Naive thymus-derived CD4-positive, alpha-beta T cell (primary cell): ENCODE data around the gene HOXA1. TPM values are rescaled to one million over a fixed set of nuclear protein-coding genes. Genes with fewer than 3 reads are reported as not detected.

Source experiments
- ATAC-seq: fragments of 150-1000 bp; cut with Tn5 transposase; 2 replicates; pipeline ENCODE4 v1.10.0; 2021; ENCODE audit warnings: mild to moderate bottlenecking, moderate library complexity
- CTCF ChIA-PET: fragments of 350-600 bp; sonication (Branson Sonifier 250); formaldehyde crosslinking; loops from one replicate; lab custom pipeline; 2021; ENCODE audit warnings: antibody characterized with exemption; lab: Charles Lee
- POLR2A ChIA-PET: fragments of 350-600 bp; sonication (Branson Sonifier 250); formaldehyde crosslinking; loops from one replicate; lab custom pipeline; 2021; ENCODE audit warnings: antibody characterized with exemption, inconsistent platforms; lab: Charles Lee
- DNase-seq, 9 donors: peaks; one replicate each; pipeline versions ENCODE4 v3.0.0 to v3.0.0-alpha.2; 2020 to 2022; ENCODE audit warnings: mixed read lengths in 1 of 9
- H3K27ac ChIP-seq: one replicate; pipeline ENCODE4 v1.7.0; 2013; ENCODE audit warnings: mild to moderate bottlenecking, low read depth, low read length, moderate library complexity
- H3K27me3 ChIP-seq, 2 donors: one replicate each; pipeline ENCODE4 v1.7.0; 2013; ENCODE audit warnings: low read length in 2 of 2, mild to moderate bottlenecking in 2 of 2, moderate library complexity in 2 of 2; ENCODE audit not compliant: control insufficient read depth in 2 of 2, insufficient read depth in 2 of 2
- H3K36me3 ChIP-seq, 3 experiments: 1 replicate in 2 of 3; 2 replicates in 1 of 3; pipeline ENCODE4 v1.7.0; 2013; ENCODE audit warnings: low read length in 3 of 3, mild to moderate bottlenecking in 3 of 3, moderate library complexity in 1 of 3; ENCODE audit not compliant: insufficient read depth in 3 of 3, control insufficient read depth in 2 of 3
- H3K4me1 ChIP-seq, 2 donors: one replicate each; pipeline ENCODE4 v1.7.0; 2013; ENCODE audit warnings: low read length in 2 of 2, mild to moderate bottlenecking in 2 of 2, moderate library complexity in 1 of 2; ENCODE audit not compliant: control insufficient read depth in 2 of 2, insufficient read depth in 2 of 2
- H3K4me3 ChIP-seq: 2 replicates; pipeline ENCODE4 v1.7.0; 2013; ENCODE audit warnings: mild to moderate bottlenecking, low read length
- H3K9me3 ChIP-seq, 3 experiments: 1 replicate in 2 of 3; 2 replicates in 1 of 3; pipeline ENCODE4 v1.7.0; 2013; ENCODE audit warnings: low read length in 3 of 3; ENCODE audit not compliant: control insufficient read depth in 2 of 3
- H3K27ac Mint-ChIP-seq, 9 donors: one replicate each; pipeline ENCODE4 v1.8.0; 2020 to 2022; ENCODE audit warnings: mixed read lengths in 9 of 9, mild to moderate bottlenecking in 8 of 9, moderate library complexity in 5 of 9, inconsistent platforms in 2 of 9
- H3K27me3 Mint-ChIP-seq, 5 donors: one replicate each; pipeline ENCODE4 v1.8.0; 2021 to 2022; ENCODE audit warnings: mixed read lengths in 5 of 5, mild to moderate bottlenecking in 1 of 5
- H3K36me3 Mint-ChIP-seq, 5 donors: one replicate each; pipeline ENCODE4 v1.8.0; 2020 to 2022; ENCODE audit warnings: mixed read lengths in 5 of 5, mild to moderate bottlenecking in 3 of 5, inconsistent platforms in 1 of 5
- H3K4me1 Mint-ChIP-seq, 7 donors: one replicate each; pipeline ENCODE4 v1.8.0; 2020 to 2022; ENCODE audit warnings: mixed read lengths in 7 of 7, mild to moderate bottlenecking in 3 of 7, inconsistent platforms in 1 of 7
- H3K4me3 Mint-ChIP-seq, 10 donors: one replicate each; pipeline ENCODE4 v1.8.0; 2020 to 2022; ENCODE audit warnings: mild to moderate bottlenecking in 10 of 10, mixed read lengths in 10 of 10, moderate library complexity in 6 of 10, inconsistent platforms in 2 of 10
- H3K9me3 Mint-ChIP-seq, 11 donors: one replicate each; pipeline ENCODE4 v1.8.0; 2020 to 2022; ENCODE audit warnings: mixed read lengths in 11 of 11, mild to moderate bottlenecking in 4 of 11, inconsistent platforms in 1 of 11, moderate library complexity in 1 of 11
- intact Hi-C, 2 donors: fragments of 100-400 bp; cut with micrococcal nuclease; formaldehyde crosslinking; loops; one replicate each; pipeline ENCODE4 v1.15.1; 2023
- polyA plus RNA-seq, 2 donors: library from polyadenylated mRNA; unstranded; fragments of 300-500 nt; fragmentation: Illumina TruSeq; gene quantifications; one replicate each; pipeline ENCODE4 v1.2.3, GENCODE V29; 2021
- total RNA-seq, 6 experiments: library from RNA in 5 of 6; stranded (reverse) in 5 of 6; gene quantifications; 1 replicate in 5 of 6; 2 replicates in 1 of 6; pipeline ENCODE4 v1.2.3 and lab custom pipeline; 2021 to 2026

The HOXA1 gene
- total and polyA plus RNA-seq, 7 experiments from 2014 or later: 0.09 to 1.1 (median 0.25) TPM; not detected in 1

DNA sequence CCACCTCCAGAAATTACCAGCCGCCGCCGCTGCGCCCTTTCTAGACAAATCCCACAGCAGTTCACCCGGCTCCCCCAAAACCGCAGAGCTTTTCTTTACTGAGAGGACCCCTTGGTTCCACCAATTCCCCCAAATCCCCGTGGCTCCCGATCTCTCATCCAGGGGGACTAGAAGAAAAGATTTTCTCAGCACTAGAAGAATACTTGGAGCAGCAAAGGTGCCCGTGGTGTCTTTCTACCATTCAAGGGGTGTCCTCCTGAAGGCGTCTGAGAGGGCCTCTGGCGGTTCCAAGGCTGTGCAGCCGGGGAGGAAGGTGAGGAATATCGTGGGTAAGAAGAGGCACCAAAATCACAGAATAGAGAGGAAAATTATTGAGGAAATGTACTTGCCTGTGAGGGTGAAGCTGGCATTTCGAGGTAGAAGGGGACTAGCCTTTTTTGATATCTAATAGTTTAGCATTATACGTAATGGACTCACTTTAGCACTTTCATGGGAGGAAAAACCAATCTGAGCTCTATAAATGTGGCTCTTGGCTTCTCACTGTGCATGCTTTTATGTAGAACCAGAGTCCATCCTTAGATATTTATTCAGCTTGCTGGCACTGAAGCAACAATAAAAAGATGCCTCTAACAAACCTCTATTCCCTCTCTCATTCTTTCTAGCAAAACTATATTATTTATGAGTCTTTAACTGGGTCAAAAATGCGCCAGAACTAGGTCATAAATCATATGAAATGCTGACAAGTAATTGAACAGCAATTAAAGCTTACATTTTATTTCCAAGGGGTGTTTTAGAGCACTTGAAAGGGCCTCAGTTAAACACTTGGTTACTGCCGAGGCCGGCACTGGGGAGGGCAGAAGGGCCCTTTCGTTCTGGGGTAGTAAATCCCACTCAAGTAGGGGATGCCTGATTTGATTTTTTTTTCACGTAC lies 20.5 kb upstream of the HOXA1 start:
- ChIA-PET CTCF (no interaction called here), POLR2A (no interaction called here)
- intact Hi-C loops: no loop called here
- H3K4me1 Mint-ChIP-seq: no peaks in the 10 kb centered on the region
- no peaks in the 10 kb centered on the region for H3K9me3 Mint-ChIP-seq
- H3K36me3 Mint-ChIP-seq: no peaks in the 10 kb centered on the region
- H3K27me3 Mint-ChIP-seq: peaks cover 0 to 24% (median 7%) of the 10 kb centered on the region in 5 donors
- H3K4me1 ChIP-seq: no peaks in the 10 kb centered on the region
- ATAC-seq (no peak), DNase-seq (no peak)
- no peaks in the 10 kb centered on the region for H3K27me3 ChIP-seq
- H3K4me3 Mint-ChIP-seq: no peak overlapping the region
- no peak overlapping the region for H3K4me3 ChIP-seq
- H3K9me3 ChIP-seq: no peaks in the 10 kb centered on the region
- no peak overlapping the region for H3K27ac ChIP-seq
- no peak overlapping the region for H3K27ac Mint-ChIP-seq
- no peaks in the 10 kb centered on the region for H3K36me3 ChIP-seq

DNA sequence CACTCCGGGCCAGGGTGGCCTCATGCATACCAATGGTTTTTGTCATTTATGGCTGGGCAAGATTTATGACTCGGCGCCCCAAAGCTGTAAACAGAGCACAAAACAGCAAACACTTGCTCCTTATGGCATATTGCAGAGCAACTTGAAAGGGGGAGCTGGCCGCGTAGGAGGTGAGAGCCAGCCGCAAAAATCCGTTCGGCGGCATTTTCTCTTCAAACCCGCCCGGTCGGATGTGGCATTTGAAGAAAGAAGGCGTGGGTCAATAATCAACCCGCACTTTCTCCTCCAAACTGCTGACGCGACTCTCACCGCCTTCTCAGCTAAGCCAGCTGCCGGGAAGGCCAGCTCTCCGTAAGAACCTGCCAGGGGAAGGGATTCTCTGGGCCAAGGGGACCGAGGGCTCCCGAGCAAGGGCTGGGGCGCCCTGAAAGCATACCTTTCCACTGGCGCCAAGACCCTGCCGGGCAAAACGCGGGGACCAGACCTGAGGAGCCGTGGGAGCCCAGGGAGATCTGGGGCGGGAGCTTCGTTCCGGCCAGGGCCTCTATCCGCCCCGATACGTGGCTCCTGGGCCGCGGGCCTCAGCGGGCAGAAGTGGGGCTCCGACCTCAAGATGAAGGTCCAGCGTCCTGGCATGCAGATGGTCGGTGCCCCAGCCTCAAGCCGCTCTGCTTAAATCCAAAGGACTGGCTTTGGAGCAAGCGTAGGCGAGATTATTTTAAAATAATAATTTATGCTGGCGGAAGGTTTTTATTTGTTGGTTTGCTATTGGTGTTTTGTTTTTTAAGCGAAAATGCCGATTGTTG lies 19.6 kb upstream of the HOXA1 start:
- CTCF ChIA-PET: no interaction called here
- H3K4me3 ChIP-seq: no peak overlapping the region
- Mint-ChIP-seq H3K36me3 (no peaks in the 10 kb centered on the region), H3K4me3 (no peak overlapping the region), H3K9me3 (no peaks in the 10 kb centered on the region), H3K4me1 (no peaks in the 10 kb centered on the region), H3K27ac (no peak overlapping the region), H3K27me3 (peaks cover 0 to 24% (median 7%) of the 10 kb centered on the region in 5 donors)
- no peak overlapping the region for H3K27ac ChIP-seq
- H3K36me3 ChIP-seq: no peaks in the 10 kb centered on the region
- DNase-seq (no peak), ATAC-seq (no peak)
- no peaks in the 10 kb centered on the region for H3K9me3 ChIP-seq
- POLR2A ChIA-PET: no interaction called here
- no peaks in the 10 kb centered on the region for H3K4me1 ChIP-seq
- intact Hi-C loops: no loop called here
- no peaks in the 10 kb centered on the region for H3K27me3 ChIP-seq

DNA sequence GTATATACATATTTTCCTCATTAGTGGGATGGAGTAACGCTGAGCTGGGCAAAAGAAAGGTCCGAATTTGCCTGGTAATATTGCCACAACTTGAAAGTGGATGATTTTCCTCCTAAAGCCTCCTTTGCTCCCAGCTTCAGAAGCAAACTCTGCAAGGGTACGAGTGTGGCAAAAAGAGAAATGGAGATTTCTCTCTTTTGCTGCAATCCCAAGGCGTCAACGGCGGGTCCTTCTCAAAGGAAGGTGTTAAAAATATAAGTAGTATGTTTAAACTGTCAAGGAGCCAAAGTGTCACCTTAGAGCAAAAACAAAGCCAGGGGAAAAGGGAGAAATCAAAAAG lies 19.1 kb upstream of the HOXA1 start:
- Mint-ChIP-seq H3K4me1 (no peaks in the 10 kb centered on the region), H3K27ac (no peak overlapping the region), H3K4me3 (no peak overlapping the region), H3K36me3 (no peaks in the 10 kb centered on the region), H3K9me3 (no peaks in the 10 kb centered on the region), H3K27me3 (peaks cover 0 to 24% (median 7%) of the 10 kb centered on the region in 5 donors)
- H3K4me3 ChIP-seq: no peak overlapping the region
- ATAC-seq (no peak), DNase-seq (no peak)
- no peaks in the 10 kb centered on the region for H3K36me3 ChIP-seq
- H3K4me1 ChIP-seq: no peaks in the 10 kb centered on the region
- intact Hi-C loops: no loop called here
- H3K27ac ChIP-seq: no peak overlapping the region
- no peaks in the 10 kb centered on the region for H3K27me3 ChIP-seq
- CTCF ChIA-PET: no interaction called here
- no peaks in the 10 kb centered on the region for H3K9me3 ChIP-seq
- POLR2A ChIA-PET: no interaction called here

- Mint-ChIP-seq H3K27ac (no peak overlapping the region), H3K9me3 (no peaks in the 10 kb centered on the region), H3K4me1 (no peaks in the 10 kb centered on the region), H3K27me3 (peaks cover 0 to 24% (median 7%) of the 10 kb centered on the region in 5 donors), H3K4me3 (no peak overlapping the region), H3K36me3 (no peaks in the 10 kb centered on the region)
- intact Hi-C loops: no loop called here
- H3K27ac ChIP-seq: no peak overlapping the region
- H3K4me3 ChIP-seq: no peak overlapping the region
- no peaks in the 10 kb centered on the region for H3K9me3 ChIP-seq
- no peak for ATAC-seq
- no peaks in the 10 kb centered on the region for H3K4me1 ChIP-seq
- no peak for DNase-seq
- H3K36me3 ChIP-seq: no peaks in the 10 kb centered on the region
- no peaks in the 10 kb centered on the region for H3K27me3 ChIP-seq
- POLR2A ChIA-PET: no interaction called here
- CTCF ChIA-PET: interaction anchor here (0.6 kb wide), 1 partner anchor 35 kb away, joined by 3 read pairs; no protein-coding TSS in a partner anchor
These were observed 18.4 kb upstream of the HOXA1 start for GRCh38 chr7:27113991-27114769.

DNA sequence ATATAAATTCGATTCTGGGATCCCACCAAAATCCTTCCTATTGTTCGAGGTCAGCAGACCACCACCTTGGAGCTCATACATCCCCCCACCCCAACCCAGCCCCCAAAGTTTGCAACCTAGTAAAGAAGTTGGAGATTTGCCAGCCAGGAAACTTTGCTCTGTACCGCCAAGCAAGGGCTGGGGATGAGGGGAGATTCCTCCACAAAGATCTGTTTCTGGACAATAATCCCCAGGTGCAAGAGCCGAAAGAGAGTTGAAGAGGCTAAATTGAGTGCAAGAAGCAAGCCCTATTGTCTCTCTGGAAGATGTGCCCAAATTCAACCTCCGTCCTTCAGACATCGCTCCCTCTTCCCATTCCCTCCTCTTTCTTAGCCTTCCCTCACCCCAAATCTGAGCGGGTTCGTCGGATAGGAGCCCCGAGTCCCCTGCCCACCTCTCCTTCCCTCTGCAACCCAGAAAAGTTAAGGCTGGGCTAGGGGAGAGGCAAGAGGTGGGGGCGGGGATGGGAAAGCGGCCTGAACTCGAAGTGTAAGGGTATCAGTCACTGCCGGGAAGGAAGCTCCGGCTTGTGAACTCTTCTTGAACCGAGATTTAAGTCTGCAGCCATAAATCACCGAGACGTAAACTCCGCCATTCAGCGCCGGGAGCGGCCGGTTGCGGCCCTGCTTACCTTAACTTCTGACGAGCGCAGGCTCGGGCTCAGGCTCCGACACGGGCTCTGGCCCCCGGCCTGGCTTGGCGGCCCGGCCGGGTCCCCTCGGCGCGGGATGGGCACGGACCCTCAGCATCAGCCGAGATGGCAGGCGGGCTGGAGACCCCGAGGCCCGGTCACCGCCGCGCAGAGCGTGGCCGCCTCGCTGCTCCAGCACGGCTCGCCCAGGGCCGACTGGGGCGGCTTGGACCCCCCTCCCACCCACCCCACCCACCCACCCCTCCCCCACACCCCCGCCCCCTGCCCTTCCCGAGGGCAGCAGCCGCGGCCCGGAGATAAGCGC lies 17.5 kb upstream of the HOXA1 start:
- ATAC-seq (no peak), DNase-seq (no peak)
- Histone ChIP-seq H3K36me3 (no peaks in the 10 kb centered on the region), H3K4me1 (no peaks in the 10 kb centered on the region), H3K9me3 (no peaks in the 10 kb centered on the region), H3K27me3 (no peaks in the 10 kb centered on the region), H3K27ac (no peak overlapping the region), H3K4me3 (no peak overlapping the region)
- H3K27ac Mint-ChIP-seq: no peak overlapping the region
- H3K9me3 Mint-ChIP-seq: no peaks in the 10 kb centered on the region
- ChIA-PET POLR2A (no interaction called here), CTCF (no interaction called here)
- intact Hi-C loops: no loop called here
- peaks cover 0 to 3% (median 0%) of the 10 kb centered on the region in 5 donors for H3K36me3 Mint-ChIP-seq
- peaks cover 0 to 20% (median 7%) of the 10 kb centered on the region in 5 donors for H3K27me3 Mint-ChIP-seq
- H3K4me3 Mint-ChIP-seq: no peak overlapping the region
- H3K4me1 Mint-ChIP-seq: no peaks in the 10 kb centered on the region

GRCh38 chr7:27112361-27112760 lies 16.6 kb upstream of the HOXA1 start:
- Histone ChIP-seq H3K36me3 (no peaks in the 10 kb centered on the region), H3K27me3 (no peaks in the 10 kb centered on the region), H3K9me3 (no peaks in the 10 kb centered on the region), H3K4me1 (no peaks in the 10 kb centered on the region), H3K4me3 (no peak overlapping the region), H3K27ac (no peak overlapping the region)
- DNase-seq: no peak
- no peak overlapping the region for H3K27ac Mint-ChIP-seq
- no peak overlapping the region for H3K4me3 Mint-ChIP-seq
- ChIA-PET POLR2A (no interaction called here), CTCF (no interaction called here)
- H3K36me3 Mint-ChIP-seq: peaks cover 0 to 3% (median 0%) of the 10 kb centered on the region in 5 donors
- no peaks in the 10 kb centered on the region for H3K4me1 Mint-ChIP-seq
- H3K27me3 Mint-ChIP-seq: peaks cover 4 to 14% (median 5%) of the 10 kb centered on the region in 5 donors
- no peak for ATAC-seq
- peaks cover 0 to 4% (median 0%) of the 10 kb centered on the region in 11 donors for H3K9me3 Mint-ChIP-seq
- intact Hi-C loops: no loop called here
